NCI-H187 treated with DMSO at 0.1 percent for 48 hours (cell line): ENCODE results near the gene VBP1.
"Not testable (repeated sequence)": the region's sequence is repeated elsewhere in the genome, so short reads cannot be mapped to it uniquely, and the experiment has no call there.

Experiments
- DNase-seq: peaks from one replicate; lab custom pipeline; 2025; lab: John Stamatoyannopoulos, UW

The VBP1 gene

DNA sequence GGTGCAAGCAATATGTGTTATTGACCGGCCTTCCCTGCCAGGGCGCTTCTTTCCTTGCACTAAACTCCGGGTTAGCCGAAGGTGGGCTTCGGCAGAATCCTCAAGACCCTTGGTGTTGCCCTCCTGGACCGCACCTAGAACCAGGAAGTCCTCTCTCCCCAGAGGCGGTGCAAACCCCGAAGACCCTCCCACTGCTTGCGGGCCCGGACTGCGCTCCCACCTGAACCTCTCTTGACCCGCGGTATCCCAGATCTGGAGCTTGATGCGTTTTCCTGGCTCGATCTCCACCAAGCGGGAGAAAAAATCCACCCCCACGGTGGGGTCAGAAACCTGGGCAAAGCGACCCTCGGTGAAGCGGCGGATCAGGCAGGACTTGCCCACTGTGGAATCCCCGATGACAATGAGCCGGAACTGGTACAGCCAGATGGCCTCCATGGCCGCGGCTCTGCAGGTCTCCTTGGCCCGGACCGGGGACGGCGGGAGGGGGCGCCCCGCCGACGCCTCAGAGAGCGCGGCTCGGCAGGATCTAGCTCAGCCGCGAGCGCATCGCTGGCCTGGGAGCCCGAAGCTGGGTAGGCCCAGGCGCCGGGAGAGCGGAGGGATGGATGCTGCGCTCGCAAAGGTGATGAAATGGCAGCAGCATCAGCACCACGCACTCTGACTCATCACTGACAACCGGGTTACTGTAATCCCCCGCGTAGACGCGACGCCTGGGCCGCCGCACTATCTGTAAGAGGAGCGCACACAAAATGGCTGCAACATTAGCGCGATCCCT lies 47.8 kb downstream of the VBP1 start, which contains the start of gene RAB39B:
Gene RAB39B, minus strand, starts transcription at position 638 of the 775 bp plus-strand sequence. Its CDS starts 203 bp downstream, at position 435.
- peak; percentile 52 for DNase-seq

DNA sequence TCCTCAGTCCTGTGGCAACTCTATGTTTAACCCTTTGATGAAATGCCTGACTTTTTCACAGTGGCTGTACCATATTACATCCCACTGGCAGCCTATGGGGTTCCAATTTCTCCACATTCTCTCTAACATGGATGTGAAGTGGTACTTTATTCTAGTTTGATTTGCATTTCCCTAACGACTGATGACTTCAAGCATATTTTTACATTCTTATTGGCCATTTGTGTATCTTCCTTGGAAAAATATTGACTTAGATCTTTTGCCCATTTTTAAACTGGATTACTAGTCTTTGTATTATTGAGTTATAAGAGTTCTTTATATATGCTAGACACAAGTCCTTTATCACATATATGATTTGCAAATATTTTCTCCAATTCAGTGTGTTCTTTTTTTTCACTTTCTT lies 50.2 kb downstream of the VBP1 start:
- no peak for DNase-seq

DNA sequence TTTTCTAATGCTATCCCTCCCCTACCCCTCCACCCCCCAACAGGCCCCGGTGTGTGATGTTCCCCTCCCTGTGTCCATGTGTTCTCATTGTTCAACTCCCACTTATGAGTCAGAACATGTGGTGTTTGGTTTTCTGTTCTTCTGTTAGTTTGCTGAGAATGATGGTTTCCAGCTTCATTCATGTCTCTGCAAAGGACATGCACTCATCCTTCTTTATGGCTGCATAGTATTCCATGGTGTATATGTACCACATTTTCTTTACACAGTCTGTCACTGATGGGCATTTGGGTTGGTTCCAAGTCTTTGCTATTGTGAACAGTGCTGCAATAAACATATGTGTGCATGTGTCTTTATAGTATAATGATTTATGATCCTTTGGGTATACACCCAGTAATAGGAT lies 51.7 kb downstream of the VBP1 start:
- not testable (repeated sequence) for DNase-seq

DNA sequence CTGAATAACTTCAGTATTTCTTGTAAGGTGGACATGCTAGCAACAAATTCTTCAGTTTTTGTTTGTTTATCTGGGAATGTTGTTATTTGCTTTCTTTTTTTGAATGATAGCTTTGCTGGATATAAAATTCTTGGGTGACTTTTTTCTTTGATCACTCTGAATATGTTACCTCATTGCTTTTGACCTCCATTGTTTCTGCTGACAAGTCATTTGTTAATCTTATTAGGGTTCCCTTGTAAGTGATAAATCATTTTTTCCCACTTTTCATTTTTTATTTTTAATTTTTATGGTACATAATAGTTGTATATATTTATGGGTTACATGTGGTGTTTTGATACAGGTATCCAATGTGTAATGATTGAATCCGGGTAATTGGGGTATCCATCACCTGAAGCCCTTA lies 54.7 kb downstream of the VBP1 start:
- DNase-seq = no peak

DNA sequence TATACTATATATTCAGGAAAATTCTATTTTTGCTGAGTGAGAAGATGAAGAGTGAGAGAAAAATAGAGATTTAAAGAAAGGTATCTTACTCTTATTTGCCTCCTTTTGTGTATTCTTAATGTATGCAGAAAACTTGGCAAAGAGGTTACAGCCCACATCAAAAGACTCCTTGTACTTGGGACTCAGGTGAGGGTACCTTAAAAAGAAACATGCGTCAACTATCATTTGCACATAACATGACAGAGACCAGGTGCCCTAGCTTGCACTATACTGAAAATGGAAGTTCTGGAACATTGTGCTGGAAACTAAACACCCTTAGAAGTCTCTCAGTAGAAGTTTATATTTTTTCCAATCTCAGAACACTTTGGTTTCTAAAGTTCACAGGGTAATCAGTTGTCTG lies 63.6 kb downstream of the VBP1 start:
- DNase-seq = no peak
